Duodenal mucosa (tissue), 2 donors: ENCODE results near the gene TBC1D2B.
"Not testable (repeated sequence)": the region's sequence is repeated elsewhere in the genome, so short reads cannot be mapped to it uniquely, and the experiment has no call there.

Experiments used
- H3K27ac ChIP-seq: one replicate; pipeline ENCODE4 v1.7.0; 2013; ENCODE audit warnings: low read depth, low read length
- H3K27me3 ChIP-seq, 2 donors: one replicate each; pipeline ENCODE4 v1.7.0; 2013; ENCODE audit warnings: low read length in 2 of 2, control low read depth in 1 of 2; ENCODE audit not compliant: insufficient read depth in 2 of 2, control insufficient read depth in 1 of 2
- H3K36me3 ChIP-seq, 2 donors: one replicate each; pipeline ENCODE4 v1.7.0; 2013; ENCODE audit warnings: low read length in 2 of 2, control low read depth in 1 of 2; ENCODE audit not compliant: insufficient read depth in 2 of 2, control insufficient read depth in 1 of 2
- H3K4me1 ChIP-seq, 2 donors: one replicate each; pipeline ENCODE4 v1.7.0; 2013; ENCODE audit warnings: low read length in 2 of 2, control low read depth in 1 of 2; ENCODE audit not compliant: insufficient read depth in 2 of 2, control insufficient read depth in 1 of 2
- H3K4me3 ChIP-seq, 2 donors: one replicate each; pipeline ENCODE4 v1.7.0; 2013; ENCODE audit warnings: low read length in 2 of 2, low read depth in 1 of 2
- H3K9ac ChIP-seq, 2 donors: one replicate each; pipeline ENCODE4 v1.7.0; 2013; ENCODE audit warnings: low read length in 2 of 2, low read depth in 1 of 2
- H3K9me3 ChIP-seq, 2 donors: one replicate each; pipeline ENCODE4 v1.7.0; 2013; ENCODE audit warnings: low read length in 2 of 2, control low read depth in 1 of 2; ENCODE audit not compliant: control insufficient read depth in 1 of 2

Gene TBC1D2B

GRCh38 chr15:77975332-77976094 lies 102.0 kb downstream of the TBC1D2B start:
- Histone ChIP-seq H3K27ac (no peak overlapping the region), H3K9me3 (no peaks in the 10 kb centered on the region), H3K27me3 (no peaks in the 10 kb centered on the region), H3K36me3 (no peaks in the 10 kb centered on the region), H3K9ac (no peak overlapping the region), H3K4me1 (peaks cover 0 to 5% of the 10 kb centered on the region in 2 donors), H3K4me3 (no peak overlapping the region)

GRCh38 chr15:77974416-77975331 lies 102.8 kb downstream of the TBC1D2B start:
- Histone ChIP-seq H3K36me3 (no peaks in the 10 kb centered on the region), H3K9me3 (no peaks in the 10 kb centered on the region), H3K4me3 (no peak overlapping the region), H3K4me1 (peaks cover 0 to 5% of the 10 kb centered on the region in 2 donors), H3K27ac (no peak overlapping the region), H3K9ac (no peak overlapping the region), H3K27me3 (no peaks in the 10 kb centered on the region)

- Histone ChIP-seq H3K9me3 (no peaks in the 10 kb centered on the region), H3K4me3 (no peak overlapping the region), H3K36me3 (no peaks in the 10 kb centered on the region), H3K9ac (no peak overlapping the region), H3K27ac (no peak overlapping the region), H3K4me1 (peaks cover 0 to 5% of the 10 kb centered on the region in 2 donors), H3K27me3 (no peaks in the 10 kb centered on the region)
Observed at GRCh38 chr15:77974098-77974414, 103.5 kb downstream of the TBC1D2B start.

- H3K4me3 ChIP-seq, H3K27me3 ChIP-seq, H3K36me3 ChIP-seq, H3K9ac ChIP-seq, H3K9me3 ChIP-seq, H3K4me1 ChIP-seq, H3K27ac ChIP-seq: not testable (repeated sequence)
Observed at GRCh38 chr15:77973273-77974097, 104.0 kb downstream of the TBC1D2B start.

GRCh38 chr15:77972706-77973105 lies 104.8 kb downstream of the TBC1D2B start:
- not testable (repeated sequence) for H3K36me3 ChIP-seq, H3K4me3 ChIP-seq

GRCh38 chr15:77971875-77972274 lies 105.6 kb downstream of the TBC1D2B start:
- not testable (repeated sequence) for H3K4me1 ChIP-seq, H3K36me3 ChIP-seq, H3K9ac ChIP-seq, H3K9me3 ChIP-seq, H3K27ac ChIP-seq, H3K4me3 ChIP-seq, H3K27me3 ChIP-seq

More at GRCh38 chr15:77972706-77973105, 104.8 kb downstream of the TBC1D2B start:
- not testable (repeated sequence) for H3K27ac ChIP-seq, H3K9ac ChIP-seq, H3K4me1 ChIP-seq, H3K9me3 ChIP-seq, H3K27me3 ChIP-seq

GRCh38 chr15:77970813-77971360 lies 106.6 kb downstream of the TBC1D2B start:
- not testable (repeated sequence) for H3K36me3 ChIP-seq, H3K4me3 ChIP-seq, H3K9me3 ChIP-seq, H3K9ac ChIP-seq, H3K4me1 ChIP-seq, H3K27me3 ChIP-seq, H3K27ac ChIP-seq

- H3K9ac ChIP-seq = no peak overlapping the region
- no peak overlapping the region for H3K27ac ChIP-seq
- no peaks in the 10 kb centered on the region for H3K36me3 ChIP-seq
- peaks cover 0 to 3% of the 10 kb centered on the region in 2 donors for H3K4me1 ChIP-seq
- H3K27me3 ChIP-seq = no peaks in the 10 kb centered on the region
- H3K9me3 ChIP-seq = no peaks in the 10 kb centered on the region
- no peak overlapping the region for H3K4me3 ChIP-seq
Observed at GRCh38 chr15:77969055-77969454, 108.5 kb downstream of the TBC1D2B start.

GRCh38 chr15:77967798-77968197 lies 109.7 kb downstream of the TBC1D2B start:
- H3K36me3 ChIP-seq = no peaks in the 10 kb centered on the region
- no peaks in the 10 kb centered on the region for H3K4me1 ChIP-seq
- H3K4me3 ChIP-seq = no peak overlapping the region
- no peaks in the 10 kb centered on the region for H3K9me3 ChIP-seq
- no peaks in the 10 kb centered on the region for H3K27me3 ChIP-seq
- no peak overlapping the region for H3K9ac ChIP-seq
- no peak overlapping the region for H3K27ac ChIP-seq
